Kidney epithelial cell (primary cell): Measurements from ENCODE around the gene SLC25A22. TPM values are rescaled to one million over a fixed set of nuclear protein-coding genes. Genes with fewer than 3 reads are reported as not detected.
A peak's percentile ranks its signal among the peaks of the same experiment; 100 is the strongest.

ENCODE experiments used
- DNase-seq: peaks from one replicate; pipeline ENCODE4 v3.0.0-alpha.2; 2010; ENCODE audit warnings: low read depth
- H3K27me3 ChIP-seq: 2 replicates; pipeline ENCODE4 v1.6.0; 2011; ENCODE audit warnings: low read length; ENCODE audit not compliant: control insufficient read depth, insufficient read depth
- H3K36me3 ChIP-seq: 2 replicates; pipeline ENCODE4 v1.5.1; 2011; ENCODE audit warnings: low read length; ENCODE audit not compliant: control insufficient read depth, insufficient read depth
- H3K4me3 ChIP-seq: 2 replicates; pipeline ENCODE4 v1.5.1; 2011; ENCODE audit warnings: low read depth, mild to moderate bottlenecking, control low read depth, low read length
- total RNA-seq: library from RNA; depleted of rRNA; stranded (reverse); fragments of >200 nt; gene quantifications from 2 replicates; pipeline ENCODE4 v1.2.3, GENCODE V29; 2015
- TF ChIP-seq, protein P1 (sequence below): IDR thresholded peaks from 2 replicates; pipeline ENCODE4 v1.5.1; 2011; ENCODE audit warnings: mild to moderate bottlenecking, moderate library complexity, low read length, control low read depth, inconsistent platforms; ENCODE audit not compliant: insufficient read depth, poor library complexity, severe bottlenecking

Gene SLC25A22
- total RNA-seq, 1 donor from 2014 or later = 17.1 TPM

GRCh38 chr11:777288-778255, 20.5 kb downstream of the SLC25A22 start, which contains the start of gene GATD1:
Gene GATD1, minus strand, starts transcription at chr11:777487. Its CDS starts 25 bp downstream, at chr11:777462.
- Histone ChIP-seq H3K4me3 (peak within 1 kb of the TSS; percentile 80), H3K27me3 (no peaks in the 10 kb centered on the region), H3K36me3 (no peaks in the 10 kb centered on the region)
- TF ChIP-seq, protein P1, sequence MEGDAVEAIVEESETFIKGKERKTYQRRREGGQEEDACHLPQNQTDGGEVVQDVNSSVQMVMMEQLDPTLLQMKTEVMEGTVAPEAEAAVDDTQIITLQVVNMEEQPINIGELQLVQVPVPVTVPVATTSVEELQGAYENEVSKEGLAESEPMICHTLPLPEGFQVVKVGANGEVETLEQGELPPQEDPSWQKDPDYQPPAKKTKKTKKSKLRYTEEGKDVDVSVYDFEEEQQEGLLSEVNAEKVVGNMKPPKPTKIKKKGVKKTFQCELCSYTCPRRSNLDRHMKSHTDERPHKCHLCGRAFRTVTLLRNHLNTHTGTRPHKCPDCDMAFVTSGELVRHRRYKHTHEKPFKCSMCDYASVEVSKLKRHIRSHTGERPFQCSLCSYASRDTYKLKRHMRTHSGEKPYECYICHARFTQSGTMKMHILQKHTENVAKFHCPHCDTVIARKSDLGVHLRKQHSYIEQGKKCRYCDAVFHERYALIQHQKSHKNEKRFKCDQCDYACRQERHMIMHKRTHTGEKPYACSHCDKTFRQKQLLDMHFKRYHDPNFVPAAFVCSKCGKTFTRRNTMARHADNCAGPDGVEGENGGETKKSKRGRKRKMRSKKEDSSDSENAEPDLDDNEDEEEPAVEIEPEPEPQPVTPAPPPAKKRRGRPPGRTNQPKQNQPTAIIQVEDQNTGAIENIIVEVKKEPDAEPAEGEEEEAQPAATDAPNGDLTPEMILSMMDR = no peak
- no peak for DNase-seq

- H3K36me3 ChIP-seq = peaks cover under 1% of the 10 kb centered on the region
- H3K27me3 ChIP-seq = no peaks in the 10 kb centered on the region
- no peak for DNase-seq
- H3K4me3 ChIP-seq = peak overlapping the region; percentile 80
- TF ChIP-seq, protein P1 = no peak
Measured at GRCh38 chr11:776561-777287, 21.4 kb downstream of the SLC25A22 start.

DNA sequence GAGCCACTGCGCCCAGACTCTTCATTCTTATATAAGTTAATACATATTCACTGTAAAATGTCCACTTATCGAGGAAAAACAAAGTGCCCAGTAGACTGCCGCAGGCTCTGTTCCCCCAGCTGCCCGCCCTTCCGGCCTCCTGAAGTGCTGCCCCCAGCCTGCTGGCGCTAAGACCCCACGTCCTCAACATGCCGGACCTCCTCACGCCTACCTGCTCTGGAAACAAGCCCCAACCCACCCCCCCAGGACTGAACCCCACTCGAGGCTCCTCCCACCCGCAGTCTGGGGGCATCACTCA, 21.9 kb downstream of the SLC25A22 start:
- Histone ChIP-seq H3K4me3 (peak overlapping the region; percentile 80), H3K27me3 (no peaks in the 10 kb centered on the region), H3K36me3 (peaks cover 1% of the 10 kb centered on the region)
- DNase-seq = no peak
- TF ChIP-seq, protein P1 = no peak

DNA sequence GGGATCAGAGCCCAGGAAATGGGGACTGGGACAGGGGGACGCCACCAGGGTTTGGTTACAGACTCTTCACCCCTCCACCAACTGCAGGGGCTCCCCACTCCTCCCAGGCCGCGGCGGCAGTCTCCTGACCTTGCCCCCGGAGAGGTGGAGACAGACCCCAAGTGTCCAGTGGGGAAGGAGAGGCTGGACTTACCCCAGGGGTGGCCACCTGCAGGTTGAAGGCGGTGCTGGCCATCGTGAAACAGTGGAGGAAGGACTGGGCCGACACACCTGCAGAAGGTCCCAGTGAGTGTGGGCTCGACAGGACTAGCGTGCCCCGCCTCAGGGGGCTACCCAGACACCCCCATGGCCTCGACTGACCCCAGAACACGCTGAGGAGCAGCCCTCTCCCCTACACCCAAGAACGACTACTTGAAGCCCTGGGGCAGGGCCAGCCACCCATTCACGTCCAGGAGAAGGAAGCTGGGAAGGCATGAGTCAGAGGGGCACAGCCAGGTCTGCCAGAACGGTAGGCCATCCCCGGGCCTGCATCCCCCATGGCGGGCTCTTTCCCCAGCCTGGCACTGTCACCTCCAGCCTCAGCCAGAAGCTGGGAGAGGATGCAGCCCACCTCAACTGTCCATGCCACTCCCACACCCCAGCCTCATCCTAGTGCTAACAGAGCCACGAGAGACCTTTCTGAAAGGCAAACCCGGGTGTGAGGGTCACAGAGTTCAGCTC, 23.0 kb downstream of the SLC25A22 start:
- Histone ChIP-seq H3K27me3 (no peaks in the 10 kb centered on the region), H3K4me3 (no peak overlapping the region), H3K36me3 (peaks cover 1% of the 10 kb centered on the region)
- no peak for DNase-seq
- TF ChIP-seq, protein P1 = peak; percentile 11

GRCh38 chr11:773830-774229, 24.3 kb downstream of the SLC25A22 start:
- Histone ChIP-seq H3K4me3 (no peak overlapping the region), H3K27me3 (no peaks in the 10 kb centered on the region), H3K36me3 (peaks cover 1% of the 10 kb centered on the region)
- TF ChIP-seq, protein P1 = no peak
- no peak for DNase-seq
